Epithelial cell of prostate (primary cell): ENCODE results near the gene AARS2.
"Not testable (repeated sequence)": the region's sequence is repeated elsewhere in the genome, so short reads cannot be mapped to it uniquely, and the experiment has no call there.

ENCODE experiments used
- DNase-seq: peaks from one replicate; pipeline ENCODE4 v3.0.0-alpha.2; 2011; ENCODE audit warnings: low read depth, low spot score
- H3K27ac ChIP-seq: fragments of 450-650 bp; 2 replicates; pipeline ENCODE4 v1.5.1; 2017; ENCODE audit warnings: mild to moderate bottlenecking

The AARS2 gene

DNA sequence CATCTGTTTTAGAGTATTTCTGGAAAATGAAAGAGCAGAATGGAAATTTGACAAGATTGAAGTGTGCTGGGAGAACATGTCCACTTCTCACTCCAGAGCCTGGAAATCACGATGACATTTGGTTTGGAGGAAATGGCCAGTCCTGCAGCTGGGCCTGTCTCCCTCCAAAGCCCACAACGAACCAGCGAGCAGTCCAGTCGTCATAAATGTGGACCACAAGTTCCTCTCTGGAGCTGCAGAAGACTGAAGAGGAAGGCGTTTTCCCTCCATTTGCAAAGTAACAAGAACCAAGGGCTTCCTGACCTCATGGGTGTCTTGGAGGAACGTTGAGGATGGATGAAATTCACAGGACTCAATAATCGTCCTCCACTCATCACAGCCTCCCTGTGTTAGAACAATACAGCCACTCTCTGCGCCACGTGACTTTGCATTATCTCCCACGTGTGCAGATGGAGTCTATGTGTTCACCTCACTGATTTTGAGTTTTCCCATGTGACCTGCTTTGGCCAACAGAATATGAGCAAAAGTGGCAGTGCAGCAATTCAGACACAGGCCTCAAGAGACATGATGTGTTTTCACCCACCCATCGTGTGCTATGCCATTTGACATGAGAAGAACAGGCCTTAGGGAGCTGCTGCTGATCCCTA lies 20.2 kb upstream of the AARS2 start:
- H3K27ac ChIP-seq, result no peak overlapping the region
- DNase-seq, result no peak

DNA sequence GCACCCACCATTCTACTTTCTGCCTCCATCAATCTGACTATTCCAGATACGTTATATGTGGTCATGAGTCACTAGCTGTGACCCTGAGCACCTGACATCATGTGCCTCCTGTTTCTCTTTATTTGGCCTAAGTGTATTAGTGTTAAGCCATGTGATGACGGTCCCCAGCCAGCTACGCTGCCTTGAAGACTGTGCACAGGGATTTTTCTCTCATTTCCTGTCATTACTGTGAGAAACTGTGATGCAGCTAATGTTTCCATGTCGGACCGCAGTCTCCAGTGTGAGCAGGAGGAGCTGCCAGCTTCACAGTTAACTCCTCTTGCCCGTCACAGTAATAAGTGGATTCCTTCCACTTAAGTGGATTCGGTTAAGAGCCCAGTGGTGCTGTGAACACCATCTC lies 19.4 kb upstream of the AARS2 start:
- H3K27ac ChIP-seq, result no peak overlapping the region
- DNase-seq, result no peak

DNA sequence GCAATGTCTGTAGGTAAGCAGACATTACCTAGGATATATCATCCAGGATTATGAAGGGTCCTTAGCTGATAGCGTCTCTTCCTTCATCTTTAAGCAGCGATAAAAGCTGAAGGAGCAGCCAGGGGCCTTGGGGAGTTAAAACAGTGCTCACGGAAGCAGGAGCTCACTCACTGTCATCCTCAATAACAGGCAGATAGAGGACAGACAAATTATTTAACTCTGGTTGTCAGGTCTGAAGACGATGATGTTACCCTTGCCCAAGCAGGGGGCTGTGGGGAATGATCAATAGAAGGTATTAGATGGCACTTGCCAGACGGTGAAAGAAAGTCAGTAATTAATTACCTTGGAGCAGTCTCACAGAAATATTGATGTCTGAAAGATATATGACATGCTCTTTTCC lies 16.7 kb upstream of the AARS2 start:
- no peak overlapping the region for H3K27ac ChIP-seq
- no peak for DNase-seq

DNA sequence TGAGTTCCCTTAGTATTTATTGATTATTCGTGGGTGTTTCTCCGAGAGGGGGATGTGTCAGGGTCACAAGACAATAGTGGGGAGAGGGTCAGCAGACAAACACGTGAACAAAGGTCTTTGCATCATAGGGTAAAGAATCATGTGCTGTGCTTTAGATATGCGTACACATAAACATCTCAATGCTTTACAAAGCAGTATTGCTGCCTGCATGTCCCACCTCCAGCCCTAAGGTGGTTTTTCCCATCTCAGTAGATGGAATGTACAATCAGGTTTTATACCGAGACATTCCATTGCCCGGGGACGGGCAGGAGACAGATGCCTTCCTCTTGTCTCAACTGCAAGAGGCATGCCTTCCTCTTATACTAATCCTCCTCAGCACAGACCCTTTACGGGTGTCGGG lies 15.1 kb upstream of the AARS2 start:
- not testable (repeated sequence) for DNase-seq, H3K27ac ChIP-seq

DNA sequence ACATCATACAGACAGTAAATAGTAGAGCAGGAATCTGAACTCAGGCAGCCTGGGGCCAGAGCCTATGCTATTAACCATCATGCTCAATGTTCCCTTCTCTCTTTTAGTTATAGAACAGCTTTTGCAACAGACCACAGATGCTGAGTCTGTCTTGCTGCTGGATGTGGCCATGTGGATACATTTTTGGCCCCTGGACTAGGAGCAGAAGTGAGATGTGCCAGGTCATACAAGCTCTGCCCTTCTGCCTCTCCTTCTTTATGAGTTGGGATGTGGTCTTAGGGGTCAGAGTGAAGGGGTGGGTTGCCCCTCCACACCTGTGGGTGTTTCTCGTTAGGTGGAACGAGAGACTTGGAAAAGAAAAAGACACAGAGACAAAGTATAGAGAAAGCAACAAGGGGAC lies 14.6 kb upstream of the AARS2 start:
- H3K27ac ChIP-seq, result no peak overlapping the region
- no peak for DNase-seq

DNA sequence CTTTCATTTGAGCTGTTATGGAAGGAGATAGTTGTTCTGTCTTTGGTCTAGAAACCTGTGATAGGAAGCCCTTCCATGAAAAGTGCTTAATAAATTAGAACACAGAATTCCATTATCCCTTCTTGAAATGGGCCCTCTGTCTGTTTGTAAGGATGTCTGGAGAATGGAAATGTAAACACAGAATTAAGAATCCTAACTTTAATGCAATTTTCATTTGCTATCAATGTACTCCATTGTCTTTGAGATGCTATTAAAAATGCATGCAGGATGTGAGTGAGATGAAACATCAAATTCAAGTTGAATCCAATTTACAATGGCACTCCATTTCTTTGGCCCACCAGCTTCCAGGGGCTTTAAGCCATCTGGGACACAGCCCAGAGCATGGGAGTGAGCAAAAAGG lies 13.9 kb upstream of the AARS2 start:
- DNase-seq, result no peak
- H3K27ac ChIP-seq, result no peak overlapping the region

DNA sequence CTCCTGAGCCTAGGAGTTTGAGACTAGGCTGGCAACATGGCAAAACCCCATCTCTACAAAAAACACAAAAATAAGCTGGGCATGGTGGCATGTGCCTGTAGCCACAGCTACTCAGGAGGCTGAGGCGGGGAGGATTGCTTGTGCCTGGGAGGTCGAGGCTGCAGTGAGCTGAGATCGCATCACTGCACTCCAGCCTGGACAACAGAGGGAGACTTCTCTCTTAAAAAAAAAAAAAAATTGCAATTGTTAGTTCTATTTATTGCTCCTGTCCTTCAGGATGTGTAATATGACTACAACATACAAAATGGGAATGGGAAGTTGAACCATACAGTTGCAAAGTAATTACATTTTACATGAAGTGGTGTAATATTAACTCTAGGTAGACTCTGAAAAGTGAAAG lies 8.1 kb upstream of the AARS2 start:
- DNase-seq, result no peak

DNA sequence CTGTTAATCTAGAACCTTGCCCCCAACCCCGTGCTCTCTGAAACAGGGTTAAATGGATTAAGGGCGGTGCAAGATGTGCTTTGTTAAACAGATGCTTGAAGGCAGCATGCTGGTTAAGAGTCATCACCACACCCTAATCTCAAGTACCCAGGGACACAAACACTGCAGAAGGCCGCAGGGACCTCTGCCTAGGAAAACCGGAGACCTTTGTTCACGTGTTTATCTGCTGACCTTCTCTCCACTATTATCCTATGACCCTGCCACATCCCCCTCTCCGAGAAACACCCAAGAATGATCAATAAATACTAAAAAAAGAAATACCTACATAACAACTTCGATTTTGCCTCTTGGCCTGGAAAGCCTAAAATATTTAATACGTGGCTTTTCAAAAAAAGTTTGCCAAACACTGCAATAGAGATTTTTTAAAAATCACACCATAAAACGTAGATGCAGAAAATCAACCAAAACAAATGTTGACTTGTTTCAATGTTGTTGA lies 4.0 kb upstream of the AARS2 start:
- not testable (repeated sequence) for DNase-seq, H3K27ac ChIP-seq

More for the DNA sequence above, 8.1 kb upstream of the AARS2 start:
- no peak overlapping the region for H3K27ac ChIP-seq

DNA sequence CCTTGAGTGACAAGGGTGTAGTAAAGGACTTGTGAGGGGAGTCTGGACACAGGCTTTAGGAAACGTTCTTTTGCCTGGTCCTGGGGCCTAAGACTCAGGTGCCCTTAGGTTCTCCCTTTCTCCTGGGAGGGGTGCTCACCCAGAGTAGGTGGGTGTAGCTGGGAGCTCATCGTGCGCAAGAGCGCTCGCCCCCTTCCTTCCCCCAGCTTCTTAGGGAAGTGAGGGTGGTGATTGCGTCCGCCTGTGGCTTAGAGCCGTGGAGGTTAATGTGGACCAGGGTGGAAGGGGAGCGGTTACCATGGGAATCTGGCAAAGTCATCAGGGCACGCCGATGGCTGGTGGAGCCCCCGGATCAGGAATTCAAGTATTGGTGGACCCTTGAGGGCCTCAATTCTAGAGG lies 3.3 kb upstream of the AARS2 start:
- no peak overlapping the region for H3K27ac ChIP-seq
- DNase-seq, result no peak

DNA sequence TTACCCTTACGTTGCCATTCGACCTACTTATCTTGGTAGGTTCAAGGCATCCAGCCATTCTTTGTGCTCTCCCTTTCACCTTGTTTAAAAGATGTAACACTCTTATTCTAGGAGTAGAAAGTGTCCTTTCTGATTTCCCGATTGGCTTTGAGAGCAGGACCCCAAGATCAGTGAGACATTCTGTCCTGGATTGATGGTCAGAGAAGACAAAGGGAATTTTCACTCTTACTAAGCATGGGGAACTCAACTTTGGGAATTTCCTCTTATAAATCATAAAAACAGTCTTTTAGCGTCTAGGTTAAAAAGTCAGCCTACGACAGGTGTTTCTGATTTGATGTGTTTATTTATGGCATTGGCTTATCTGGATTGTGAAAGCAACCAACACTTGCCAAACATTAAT lies 2.8 kb upstream of the AARS2 start:
- no peak overlapping the region for H3K27ac ChIP-seq
- no peak for DNase-seq

DNA sequence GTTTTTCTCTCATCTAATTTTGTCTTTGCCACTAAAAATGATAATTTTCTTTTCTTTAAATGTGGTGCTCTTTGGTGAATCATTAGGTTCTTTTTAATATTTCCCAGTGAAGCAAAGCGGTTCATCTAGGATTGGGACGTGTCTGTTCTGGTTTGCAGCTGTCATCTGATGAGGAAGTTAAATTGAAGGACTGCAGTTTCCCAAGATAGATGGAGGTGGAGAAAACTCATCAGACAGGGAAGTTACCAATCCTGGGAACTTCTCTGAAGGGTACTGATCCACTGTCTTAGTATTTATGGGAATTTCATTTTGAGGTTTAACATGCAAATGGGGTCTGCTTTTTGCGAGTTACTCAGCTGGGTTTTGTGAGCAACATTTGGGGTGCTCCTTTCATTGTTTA lies 2.4 kb upstream of the AARS2 start:
- H3K27ac ChIP-seq, result no peak overlapping the region
- DNase-seq, result no peak

DNA sequence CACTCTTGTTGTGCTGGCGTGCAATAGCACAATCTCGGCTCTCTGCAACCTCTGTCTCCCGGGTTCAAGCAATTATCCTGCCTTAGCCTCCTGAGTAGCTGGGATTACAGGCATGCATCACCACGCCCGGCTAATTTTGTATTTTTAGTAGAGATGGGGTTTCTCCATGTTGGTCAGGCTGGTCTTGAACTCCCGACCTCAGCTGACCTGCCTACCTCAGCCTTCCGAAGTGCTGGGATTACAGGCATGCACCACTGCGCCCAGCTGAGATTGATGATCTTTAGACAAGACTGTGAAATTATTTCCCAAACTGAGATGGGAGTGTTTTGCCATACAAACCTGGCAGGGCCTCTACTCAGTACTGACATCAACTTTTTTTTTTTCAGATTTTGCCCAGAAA lies 1.5 kb upstream of the AARS2 start:
- DNase-seq, H3K27ac ChIP-seq: not testable (repeated sequence)

DNA sequence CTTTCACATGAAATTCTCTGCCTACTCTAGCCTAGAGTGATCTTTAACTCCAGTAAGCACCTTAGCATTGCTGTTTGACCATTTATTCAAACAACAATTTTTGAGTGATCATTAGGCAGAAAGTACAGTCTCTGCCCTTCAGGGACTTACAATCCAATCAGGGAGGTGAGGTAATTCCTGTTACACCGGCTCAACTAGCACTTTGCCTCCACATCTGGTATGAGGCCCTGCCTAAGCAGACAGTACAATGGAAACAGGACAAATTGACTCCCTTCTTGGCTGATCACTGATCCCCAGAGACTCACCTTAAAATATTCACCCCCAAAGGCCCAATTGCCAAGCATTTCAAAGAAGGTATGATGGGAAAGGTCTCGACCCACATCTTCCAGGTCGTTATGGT lies 1.4 kb downstream of the AARS2 start:
- no peak for DNase-seq
- H3K27ac ChIP-seq, result no peak overlapping the region

DNA sequence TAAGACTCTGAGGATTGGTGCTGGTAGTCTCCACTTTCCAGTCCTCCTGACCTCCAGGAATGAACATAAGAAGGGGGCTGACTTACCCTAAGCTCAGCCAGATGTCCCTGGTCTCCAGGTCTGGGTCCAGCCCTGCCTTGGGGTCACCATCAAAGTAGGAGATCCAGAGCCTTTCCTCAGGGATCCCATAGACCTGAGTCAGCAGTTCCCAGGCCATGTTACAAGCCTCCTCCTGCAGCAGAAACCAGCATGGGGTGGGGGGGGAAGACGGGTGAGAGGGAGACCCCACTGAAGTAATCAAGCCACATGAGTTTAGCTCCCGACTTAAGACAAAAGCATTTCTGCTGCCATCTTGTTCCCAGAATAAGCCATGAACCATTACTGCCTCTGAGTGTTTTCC lies 1.8 kb downstream of the AARS2 start:
- no peak overlapping the region for H3K27ac ChIP-seq
- no peak for DNase-seq

DNA sequence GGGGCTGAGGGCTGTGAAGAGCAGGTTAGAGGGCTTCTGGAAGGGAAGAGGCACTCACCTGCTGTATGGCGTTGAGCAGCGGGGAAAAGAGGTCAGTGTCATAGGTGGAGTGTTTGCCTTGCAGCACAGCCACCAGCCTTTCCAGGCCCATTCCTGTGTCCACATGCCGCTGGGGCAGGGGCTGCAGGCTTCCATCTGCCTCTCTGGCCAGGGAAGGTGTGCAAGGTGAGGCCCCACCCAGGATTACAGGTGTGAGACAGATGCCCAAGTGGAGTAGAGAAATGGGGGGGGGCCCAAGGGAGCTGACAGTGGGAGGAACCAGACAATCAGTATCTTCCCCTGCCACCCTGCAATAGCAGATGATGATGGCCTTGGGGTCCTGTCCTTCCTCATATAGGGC lies 2.9 kb downstream of the AARS2 start:
- no peak for DNase-seq
- H3K27ac ChIP-seq, result no peak overlapping the region

DNA sequence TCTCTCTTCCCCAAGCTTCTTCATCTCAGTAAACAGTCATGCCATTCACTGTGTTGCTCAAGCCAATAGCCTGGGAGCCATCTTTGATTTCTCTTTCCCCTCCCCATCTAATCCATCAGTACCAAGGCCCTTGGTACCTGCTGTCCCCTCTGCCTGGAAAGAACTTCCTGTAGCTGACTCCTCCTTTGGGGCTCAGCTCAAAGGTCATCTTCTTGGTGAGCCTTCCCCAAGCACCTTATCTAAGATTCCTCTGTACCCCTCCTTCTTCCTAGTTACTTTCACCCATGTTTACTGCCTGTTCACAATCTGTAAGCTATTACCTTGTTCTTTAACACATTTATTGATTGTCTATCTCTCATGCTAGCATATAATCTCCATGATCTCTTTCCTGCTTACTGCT lies 3.5 kb downstream of the AARS2 start:
- DNase-seq, result no peak
- H3K27ac ChIP-seq, result peak overlapping the region; percentile 43

DNA sequence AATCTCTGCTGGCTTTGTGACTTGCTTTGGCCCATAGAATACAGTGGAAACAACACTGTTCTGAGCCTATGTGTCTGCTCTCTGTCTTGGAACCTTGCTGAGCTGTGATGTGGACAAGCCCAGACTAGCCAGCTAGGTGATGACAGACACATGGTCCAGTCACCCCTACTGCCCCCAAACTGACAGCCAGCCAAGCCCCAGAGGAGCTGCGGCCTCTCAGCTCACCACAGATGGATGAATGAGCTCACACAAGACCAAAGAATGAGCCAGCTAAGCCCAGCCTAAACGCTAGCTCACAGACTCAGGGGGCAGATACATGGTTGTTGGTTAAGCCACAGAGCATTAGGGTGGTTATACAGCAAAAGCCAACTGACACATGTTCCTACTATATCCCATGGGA lies 4.1 kb downstream of the AARS2 start:
- peak overlapping the region; percentile 43 for H3K27ac ChIP-seq
- peak; percentile 68 for DNase-seq

DNA sequence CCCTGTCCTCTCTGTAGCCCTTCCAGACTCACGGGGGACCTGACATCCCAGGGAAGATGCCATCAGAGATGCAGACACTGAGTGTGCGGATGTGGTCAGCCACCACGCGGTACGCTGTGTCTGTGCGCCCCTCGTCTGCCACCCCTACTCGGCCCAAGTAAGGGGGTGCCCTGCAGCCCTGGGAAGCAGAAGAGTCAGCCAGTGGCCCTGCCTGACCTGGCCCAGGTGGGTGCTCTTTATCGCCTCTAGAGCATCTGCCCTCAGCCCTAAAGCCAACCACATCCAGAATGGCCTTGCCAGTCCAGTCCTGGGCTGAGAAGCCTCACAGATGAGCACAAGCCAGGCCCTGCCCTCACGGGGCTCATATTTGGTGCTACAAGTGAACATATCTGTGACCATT lies 5.9 kb downstream of the AARS2 start:
- no peak for DNase-seq
- no peak overlapping the region for H3K27ac ChIP-seq

DNA sequence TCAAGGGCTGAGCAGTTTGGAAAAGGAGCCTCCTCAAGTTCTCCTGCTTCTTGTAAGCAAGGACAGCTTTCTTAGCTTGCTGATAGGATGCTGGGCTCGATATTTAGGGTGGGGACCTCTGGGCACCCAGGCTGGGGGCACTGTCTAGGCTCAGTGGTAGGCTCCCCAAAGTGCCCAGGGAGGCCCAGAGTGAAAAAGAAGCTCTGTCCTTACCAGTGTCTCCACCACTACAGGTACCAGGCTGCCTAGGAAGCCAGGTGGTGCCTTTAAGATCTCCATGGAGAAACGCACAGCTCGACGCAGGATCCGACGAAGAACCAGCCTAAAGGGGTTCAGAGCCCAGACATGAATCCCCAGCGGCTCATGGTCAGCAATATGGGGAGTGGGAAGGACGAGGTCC lies 6.4 kb downstream of the AARS2 start:
- H3K27ac ChIP-seq, result no peak overlapping the region
- DNase-seq, result no peak

DNA sequence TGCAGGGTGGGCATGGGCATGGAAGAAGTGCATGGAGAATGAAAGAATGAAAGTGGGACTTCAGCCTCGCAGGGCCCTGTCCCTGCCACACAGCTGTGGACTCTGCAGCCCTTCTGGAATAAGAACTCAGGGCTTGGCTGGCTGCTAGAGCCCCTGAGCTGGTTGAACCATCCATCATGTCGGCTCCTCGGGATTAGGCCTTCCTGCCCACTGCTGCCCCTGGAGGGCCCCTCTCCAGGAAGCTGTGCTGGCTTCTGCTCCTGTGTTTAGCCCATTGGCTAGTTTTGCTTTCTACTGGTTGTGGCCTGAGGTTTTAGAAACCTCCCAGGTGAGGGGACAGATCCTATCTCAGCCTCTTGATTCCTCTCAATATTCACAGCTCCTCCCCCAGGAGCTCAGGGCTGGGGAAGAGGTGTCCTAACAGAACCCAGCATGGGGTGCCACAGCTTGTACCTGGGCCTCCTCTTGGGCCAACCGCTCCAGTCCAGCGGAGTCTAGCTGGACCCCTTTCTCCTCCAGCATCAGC lies 7.9 kb downstream of the AARS2 start:
- no peak overlapping the region for H3K27ac ChIP-seq
- no peak for DNase-seq

DNA sequence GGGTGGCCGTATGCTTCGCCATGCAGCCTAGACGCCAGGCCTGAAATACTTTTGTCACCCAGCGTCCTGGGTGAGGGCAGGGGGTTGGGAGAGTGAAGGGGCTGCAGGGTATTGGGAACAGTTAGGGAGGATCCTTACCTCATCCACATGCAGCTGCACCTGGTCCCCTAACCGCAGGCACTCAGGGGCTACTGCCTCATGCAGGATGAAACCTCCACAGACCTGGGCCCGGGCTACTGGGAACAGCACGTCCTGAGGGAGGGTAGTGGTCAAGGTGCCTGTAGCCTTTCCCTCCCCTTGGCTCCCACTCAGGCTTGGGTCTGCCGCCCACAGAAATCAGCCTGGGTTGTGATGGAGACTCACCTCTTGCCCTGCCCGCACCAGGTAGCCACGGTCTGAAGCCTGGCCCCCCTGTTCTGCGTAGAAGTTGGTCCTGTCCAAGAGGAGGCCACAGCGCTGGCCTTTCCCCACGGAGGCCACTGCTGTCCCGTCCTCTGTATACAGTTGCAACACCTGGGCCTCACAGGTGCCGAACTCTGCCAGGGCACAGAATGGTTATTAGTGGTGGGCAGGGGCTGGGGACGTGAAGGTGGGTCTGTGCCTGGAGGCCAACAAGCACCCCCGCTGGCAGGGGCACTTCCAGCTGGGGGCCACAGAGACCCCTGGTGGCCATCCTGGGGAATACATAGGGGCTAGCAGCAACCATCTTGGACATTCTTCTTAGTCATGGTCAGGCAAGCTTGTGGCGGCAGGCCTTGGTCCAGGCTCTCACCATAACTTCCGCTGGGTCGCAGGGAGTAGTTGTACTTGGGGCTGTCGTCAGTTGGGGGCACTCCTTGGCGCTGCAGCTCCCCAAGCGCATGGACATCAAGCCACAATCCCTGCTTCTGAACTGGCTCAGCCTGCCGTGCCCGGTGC lies 8.6 kb downstream of the AARS2 start:
- no peak overlapping the region for H3K27ac ChIP-seq
- DNase-seq, result no peak
